ENCODE results near the gene HDGF. TPM values are rescaled to one million over a fixed set of nuclear protein-coding genes. Genes with fewer than 3 reads are reported as not detected.

HDGF gene
- total and polyA plus RNA-seq, 4 experiments from 2014 or later, result 23.8 to 97.0 (median 71.3) TPM

- H3K4me3 ChIP-seq (ENCODE audit: low read length in 2 of 2), result no peak overlapping the region
- H3K27me3 Mint-ChIP-seq, result peaks cover 6 to 9% of the 10 kb centered on the region in 2 donors
- ChIA-PET CTCF (ENCODE audit: partially characterized antibody) (interaction anchor here (1.4 to 12.1 kb wide), 9 partner anchors 8 to 322 kb away, joined by 3 to 187 read pairs (median 13); partner anchors contain the start of genes ISG20L2, METTL25B and NES), POLR2A (ENCODE audit: partially characterized antibody) (interaction anchor here (0.6 to 4.2 kb wide), 11 partner anchors 8 to 153 kb away, joined by 3 to 35 read pairs (median 7); partner anchors contain the start of genes HDGF, ISG20L2, METTL25B and MRPL24)
- intact Hi-C loops (cut with micrococcal nuclease), result loop anchor here (10.0 kb wide), 1 partner anchor 83 kb away; no protein-coding TSS in a partner anchor
- H3K4me1 Mint-ChIP-seq, result peaks cover 8 to 47% (median 24%) of the 10 kb centered on the region in 4 donors
- no peaks in the 10 kb centered on the region for H3K9me3 Mint-ChIP-seq
- peak overlapping the region; percentile 76 to 90 (median 89) for H3K4me3 Mint-ChIP-seq
- H3K4me1 ChIP-seq (ENCODE audit: insufficient read depth, low read length), result peaks cover 32% of the 10 kb centered on the region
- H3K36me3 ChIP-seq (ENCODE audit: insufficient read depth, low read length), result no peaks in the 10 kb centered on the region
- DNase-seq, result no peak
- H3K27me3 ChIP-seq (ENCODE audit: insufficient read depth, low read length), result peaks cover 6% of the 10 kb centered on the region
- no peak overlapping the region for H3K27ac ChIP-seq (ENCODE audit: low read depth, low read length)
- H3K36me3 Mint-ChIP-seq, result peaks cover 0 to 4% of the 10 kb centered on the region in 2 donors
- H3K9me3 ChIP-seq (ENCODE audit: control insufficient read depth in 1 of 2, low read length in 2 of 2), result no peaks in the 10 kb centered on the region
- peak overlapping the region in 5 of 7 donors; percentile 81 to 94 (median 83) for H3K27ac Mint-ChIP-seq
Observed at GRCh38 chr1:156707417-156708217, 43.9 kb downstream of the HDGF start.

DNA sequence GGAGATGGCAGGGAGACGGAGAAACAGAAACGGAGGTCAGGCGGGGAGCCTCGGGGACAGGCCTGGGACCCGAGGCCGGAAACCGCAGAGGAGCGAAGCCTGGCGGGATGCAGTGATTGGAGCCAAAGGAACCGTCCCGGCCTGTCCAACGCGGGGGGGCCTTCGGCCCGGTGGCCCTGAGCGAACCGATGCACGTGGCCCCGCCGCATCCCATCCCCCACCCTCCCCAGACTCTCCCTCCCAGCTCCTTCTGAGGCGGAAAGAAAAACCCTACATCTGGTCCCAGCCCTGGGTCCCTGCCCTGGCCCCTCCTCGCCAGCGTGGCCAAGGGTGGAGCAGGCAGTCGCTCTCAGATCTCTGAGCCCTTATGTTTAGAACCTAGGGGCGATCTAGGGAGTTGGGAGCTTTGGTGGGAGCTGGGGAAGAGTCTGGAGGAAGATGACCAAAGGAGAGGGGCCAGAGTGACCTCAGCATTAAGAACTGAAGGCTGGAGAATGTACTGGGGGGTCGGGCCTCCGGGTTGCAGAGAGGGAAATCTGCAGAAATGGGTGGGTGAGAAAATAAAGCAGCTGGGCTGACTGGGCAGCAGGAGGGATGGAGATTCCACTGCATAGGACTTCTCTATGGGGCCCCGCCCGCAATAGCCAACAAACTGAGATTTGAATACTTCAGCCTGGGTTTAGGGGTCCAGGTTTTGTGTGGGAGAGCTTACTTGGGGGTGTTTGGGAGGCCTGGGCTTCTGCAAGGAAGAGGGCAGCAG is 44.6 kb downstream of the HDGF start:
- Histone ChIP-seq H3K4me3 (ENCODE audit: low read length in 2 of 2) (peak overlapping the region; percentile 63 to 65), H3K27me3 (ENCODE audit: insufficient read depth, low read length) (peaks cover 6% of the 10 kb centered on the region), H3K27ac (ENCODE audit: low read depth, low read length) (peak overlapping the region; percentile 63), H3K9me3 (ENCODE audit: control insufficient read depth in 1 of 2, low read length in 2 of 2) (no peaks in the 10 kb centered on the region), H3K4me1 (ENCODE audit: insufficient read depth, low read length) (peaks cover 32% of the 10 kb centered on the region), H3K36me3 (ENCODE audit: insufficient read depth, low read length) (no peaks in the 10 kb centered on the region)
- peaks cover 0 to 4% of the 10 kb centered on the region in 2 donors for H3K36me3 Mint-ChIP-seq
- ChIA-PET CTCF (ENCODE audit: partially characterized antibody) (interaction anchor here (0.8 to 12.1 kb wide), 20 partner anchors 9 to 813 kb away, joined by 3 to 187 read pairs (median 4); partner anchors contain the start of genes ISG20L2, METTL25B, NES and PRCC), POLR2A (ENCODE audit: partially characterized antibody) (interaction anchor here (0.6 to 4.2 kb wide), 18 partner anchors 9 to 226 kb away, joined by 3 to 35 read pairs (median 4); partner anchors contain the start of genes HDGF, ISG20L2, METTL25B and MRPL24)
- peaks cover 6 to 9% of the 10 kb centered on the region in 2 donors for H3K27me3 Mint-ChIP-seq
- H3K4me3 Mint-ChIP-seq, result peak overlapping the region; percentile 88 to 96 (median 89)
- DNase-seq, result peak in 1 of 5 donors; percentile 47
- no peaks in the 10 kb centered on the region for H3K9me3 Mint-ChIP-seq
- H3K4me1 Mint-ChIP-seq, result peaks cover 8 to 47% (median 24%) of the 10 kb centered on the region in 4 donors
- intact Hi-C loops (cut with micrococcal nuclease), result loop anchor here (1.0 to 10.0 kb wide), 4 partner anchors 18 to 82 kb away; partner anchors contain the start of genes ISG20L2 and METTL25B
- H3K27ac Mint-ChIP-seq, result peak overlapping the region; percentile 84 to 94 (median 93)

DNA sequence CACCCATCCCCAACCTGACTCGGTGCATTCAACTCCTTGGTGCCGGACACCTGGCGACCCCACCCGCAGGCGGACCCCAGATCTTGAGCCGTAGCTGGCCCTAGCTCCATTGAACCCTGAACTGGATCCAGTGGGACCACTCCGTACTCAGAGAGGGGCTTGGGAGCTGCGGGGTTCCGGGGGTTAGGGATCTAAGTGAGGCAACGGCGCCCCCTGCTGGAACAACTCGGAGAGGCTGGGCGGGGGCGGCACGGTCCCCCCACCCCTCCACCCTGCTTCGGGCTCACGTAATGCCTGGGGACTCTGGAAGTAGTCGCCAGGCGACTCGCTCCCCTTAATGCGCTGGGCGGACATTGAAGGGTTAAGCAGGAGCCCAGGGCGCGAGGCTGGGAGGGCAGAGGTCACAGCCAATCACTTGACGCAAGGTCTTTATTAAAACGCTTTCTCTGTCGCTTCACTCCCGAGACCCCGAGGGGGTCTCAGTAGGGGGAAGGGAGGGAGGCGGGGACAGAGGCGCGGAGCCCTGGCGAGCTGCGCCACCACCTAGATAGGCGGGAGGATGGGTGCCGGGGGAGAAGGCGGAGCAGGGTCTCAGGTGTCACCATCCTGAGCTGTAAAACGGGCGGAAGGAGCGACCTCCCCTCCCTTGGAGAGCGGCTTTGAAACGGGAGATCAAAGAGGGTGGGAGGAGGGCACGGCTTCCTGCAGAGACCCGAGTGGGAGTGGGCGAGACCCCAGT is 45.4 kb downstream of the HDGF start:
- peak overlapping the region; percentile 84 to 94 (median 93) for H3K27ac Mint-ChIP-seq
- H3K27me3 Mint-ChIP-seq, result peaks cover 6 to 9% of the 10 kb centered on the region in 2 donors

GRCh38 chr1:156705321-156705917 is 46.1 kb downstream of the HDGF start, which contains the start of gene CRABP2:
CRABP2 (minus strand) TSS chr1:156705583; CDS start chr1:156705446, 137 bp downstream.
- POLR2A ChIA-PET (ENCODE audit: partially characterized antibody), result interaction anchor here (1.2 to 4.2 kb wide), 9 partner anchors 12 to 65 kb away, joined by 3 to 35 read pairs (median 9); partner anchors contain the start of genes HDGF, ISG20L2, METTL25B and MRPL24
- peak within 1 kb of the TSS; percentile 63 for H3K27ac ChIP-seq (ENCODE audit: low read depth, low read length)
- peaks cover 6% of the 10 kb centered on the region for H3K27me3 ChIP-seq (ENCODE audit: insufficient read depth, low read length)
- intact Hi-C loops (cut with micrococcal nuclease), result loop anchor here (10.0 kb wide), 1 partner anchor 81 kb away; no protein-coding TSS in a partner anchor
- no peaks in the 10 kb centered on the region for H3K36me3 ChIP-seq (ENCODE audit: insufficient read depth, low read length)
- peak within 1 kb of the TSS; percentile 63 to 65 for H3K4me3 ChIP-seq (ENCODE audit: low read length in 2 of 2)
- DNase-seq, result peak in 1 of 5 donors; percentile 63
- Mint-ChIP-seq H3K27me3 (peaks cover 6 to 12% of the 10 kb centered on the region in 2 donors), H3K4me1 (peaks cover 8 to 47% (median 24%) of the 10 kb centered on the region in 4 donors), H3K9me3 (no peaks in the 10 kb centered on the region), H3K4me3 (peak within 1 kb of the TSS; percentile 88 to 96 (median 89)), H3K36me3 (peaks cover 0 to 4% of the 10 kb centered on the region in 2 donors), H3K27ac (peak within 1 kb of the TSS; percentile 84 to 94 (median 93))
- CTCF ChIA-PET (ENCODE audit: partially characterized antibody), result interaction anchor here (0.6 to 12.1 kb wide), 20 partner anchors 8 to 259 kb away, joined by 3 to 187 read pairs (median 4); partner anchors contain the start of genes ISG20L2, METTL25B, NES and PRCC
- peaks cover 32% of the 10 kb centered on the region for H3K4me1 ChIP-seq (ENCODE audit: insufficient read depth, low read length)
- no peaks in the 10 kb centered on the region for H3K9me3 ChIP-seq (ENCODE audit: control insufficient read depth in 1 of 2, low read length in 2 of 2)

More for the DNA sequence above, 45.4 kb downstream of the HDGF start:
- Histone ChIP-seq H3K9me3 (ENCODE audit: control insufficient read depth in 1 of 2, low read length in 2 of 2) (no peaks in the 10 kb centered on the region), H3K4me3 (ENCODE audit: low read length in 2 of 2) (peak overlapping the region; percentile 63 to 65), H3K4me1 (ENCODE audit: insufficient read depth, low read length) (peaks cover 32% of the 10 kb centered on the region), H3K27ac (ENCODE audit: low read depth, low read length) (peak overlapping the region; percentile 63), H3K27me3 (ENCODE audit: insufficient read depth, low read length) (peaks cover 6% of the 10 kb centered on the region), H3K36me3 (ENCODE audit: insufficient read depth, low read length) (no peaks in the 10 kb centered on the region)
- intact Hi-C loops (cut with micrococcal nuclease), result loop anchor here (1.0 to 10.0 kb wide), 4 partner anchors 17 to 81 kb away; partner anchors contain the start of genes ISG20L2 and METTL25B
- POLR2A ChIA-PET (ENCODE audit: partially characterized antibody), result interaction anchor here (0.6 to 4.2 kb wide), 14 partner anchors 8 to 225 kb away, joined by 3 to 35 read pairs (median 4); partner anchors contain the start of genes HDGF, ISG20L2, METTL25B and MRPL24
- H3K9me3 Mint-ChIP-seq, result no peaks in the 10 kb centered on the region
- H3K4me1 Mint-ChIP-seq, result peaks cover 8 to 47% (median 24%) of the 10 kb centered on the region in 4 donors
- peak; percentile 67 to 72 (median 70) for DNase-seq
- CTCF ChIA-PET (ENCODE audit: partially characterized antibody), result interaction anchor here (0.6 to 12.1 kb wide), 25 partner anchors 9 to 813 kb away, joined by 3 to 187 read pairs (median 4); partner anchors contain the start of genes ISG20L2, METTL25B, NES and PRCC
- H3K36me3 Mint-ChIP-seq, result peaks cover 0 to 4% of the 10 kb centered on the region in 2 donors
- H3K4me3 Mint-ChIP-seq, result peak overlapping the region; percentile 88 to 96 (median 89)

- no peak for DNase-seq
- intact Hi-C loops (cut with micrococcal nuclease), result loop anchor here (10.0 kb wide), 1 partner anchor 80 kb away; no protein-coding TSS in a partner anchor
- Histone ChIP-seq H3K27ac (ENCODE audit: low read depth, low read length) (no peak overlapping the region), H3K4me1 (ENCODE audit: insufficient read depth, low read length) (peaks cover 32% of the 10 kb centered on the region), H3K9me3 (ENCODE audit: control insufficient read depth in 1 of 2, low read length in 2 of 2) (no peaks in the 10 kb centered on the region), H3K27me3 (ENCODE audit: insufficient read depth, low read length) (peaks cover 6% of the 10 kb centered on the region), H3K36me3 (ENCODE audit: insufficient read depth, low read length) (no peaks in the 10 kb centered on the region), H3K4me3 (ENCODE audit: low read length in 2 of 2) (peak overlapping the region; percentile 63 to 65)
- POLR2A ChIA-PET (ENCODE audit: partially characterized antibody), result interaction anchor here (0.7 to 4.2 kb wide), 3 partner anchors 8 to 23 kb away, joined by 3 to 35 read pairs (median 3); partner anchors contain the start of genes ISG20L2 and METTL25B
- Mint-ChIP-seq H3K36me3 (peaks cover 0 to 4% of the 10 kb centered on the region in 2 donors), H3K4me3 (peak overlapping the region; percentile 88 to 96 (median 89)), H3K4me1 (peaks cover 8 to 47% (median 24%) of the 10 kb centered on the region in 4 donors), H3K27ac (peak overlapping the region in 2 of 7 donors; percentile 68 to 84), H3K27me3 (peaks cover 6 to 12% of the 10 kb centered on the region in 2 donors), H3K9me3 (no peaks in the 10 kb centered on the region)
- CTCF ChIA-PET (ENCODE audit: partially characterized antibody), result interaction anchor here (1.9 to 12.1 kb wide), 5 partner anchors 11 to 155 kb away, joined by 7 to 187 read pairs (median 25); partner anchors contain the start of genes ISG20L2 and METTL25B
Observed at GRCh38 chr1:156704930-156705320, 46.5 kb downstream of the HDGF start.

All from CD4-positive, alpha-beta memory T cell (primary cell).